Measurements from ENCODE around the gene ASXL2. TPM values are rescaled to one million over a fixed set of nuclear protein-coding genes. Genes with fewer than 3 reads are reported as not detected.

The ASXL2 gene
- total and polyA plus RNA-seq, 2 of the 13 experiments (the other 11 are each of a cell fraction or from before 2014, with no cell fraction given): 12.1 to 19.2 TPM

GRCh38 chr2:25878361-25879132 lies at the start of gene ASXL2 (continued):
- TF ChIP-seq, protein P1, sequence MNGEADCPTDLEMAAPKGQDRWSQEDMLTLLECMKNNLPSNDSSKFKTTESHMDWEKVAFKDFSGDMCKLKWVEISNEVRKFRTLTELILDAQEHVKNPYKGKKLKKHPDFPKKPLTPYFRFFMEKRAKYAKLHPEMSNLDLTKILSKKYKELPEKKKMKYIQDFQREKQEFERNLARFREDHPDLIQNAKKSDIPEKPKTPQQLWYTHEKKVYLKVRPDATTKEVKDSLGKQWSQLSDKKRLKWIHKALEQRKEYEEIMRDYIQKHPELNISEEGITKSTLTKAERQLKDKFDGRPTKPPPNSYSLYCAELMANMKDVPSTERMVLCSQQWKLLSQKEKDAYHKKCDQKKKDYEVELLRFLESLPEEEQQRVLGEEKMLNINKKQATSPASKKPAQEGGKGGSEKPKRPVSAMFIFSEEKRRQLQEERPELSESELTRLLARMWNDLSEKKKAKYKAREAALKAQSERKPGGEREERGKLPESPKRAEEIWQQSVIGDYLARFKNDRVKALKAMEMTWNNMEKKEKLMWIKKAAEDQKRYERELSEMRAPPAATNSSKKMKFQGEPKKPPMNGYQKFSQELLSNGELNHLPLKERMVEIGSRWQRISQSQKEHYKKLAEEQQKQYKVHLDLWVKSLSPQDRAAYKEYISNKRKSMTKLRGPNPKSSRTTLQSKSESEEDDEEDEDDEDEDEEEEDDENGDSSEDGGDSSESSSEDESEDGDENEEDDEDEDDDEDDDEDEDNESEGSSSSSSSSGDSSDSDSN (CRISPR knock-in tag; IDR thresholded peaks at IDR 0.05): no peak; the same call in 1 of the 2 replicates
- TF ChIP-seq STAG1 (CRISPR knock-in tag; IDR thresholded peaks at IDR 0.05) (no peak), ZNF263 (CRISPR knock-in tag; IDR thresholded peaks at IDR 0.05) (no peak), AGO2 (optimal IDR thresholded peaks at IDR 0.05; ENCODE audit: low read depth, low read length) (no peak), FOXA1 (IDR thresholded peaks at IDR 0.05) (no peak), FOXA1 (CRISPR knock-in tag; IDR thresholded peaks at IDR 0.05) (no peak; the same call in 1 of the 2 replicates), CAMTA2 (CRISPR knock-in tag; IDR thresholded peaks at IDR 0.05; ENCODE audit: borderline replicate concordance) (0 out of 2 replicates have a peak, but pooled peaks have one; percentile 15), ZBTB8A (CRISPR knock-in tag; IDR thresholded peaks at IDR 0.05; ENCODE audit: borderline replicate concordance, low read depth) (no peak), SNRNP70 (IDR thresholded peaks at IDR 0.05; ENCODE audit: low read depth, low read length) (no peak), ZNF672 (CRISPR knock-in tag; IDR thresholded peaks at IDR 0.05) (no peak), WIZ (CRISPR knock-in tag; IDR thresholded peaks at IDR 0.05) (no peak), IRF2 (CRISPR knock-in tag; IDR thresholded peaks at IDR 0.05) (peak; percentile 34), SMC3 (IDR thresholded peaks at IDR 0.05; ENCODE audit: low read length) (no peak), ZNF34 (CRISPR knock-in tag; IDR thresholded peaks at IDR 0.05; ENCODE audit: borderline replicate concordance) (no peak), HNRNPH1 (optimal IDR thresholded peaks at IDR 0.05; ENCODE audit: low read depth, low read length) (peak; percentile 36), FIP1L1 (IDR thresholded peaks at IDR 0.05; ENCODE audit: borderline replicate concordance, insufficient read depth, low read depth, low read length) (peak; percentile 5; the same call in 1 of the 2 replicates), PAF1 (CRISPR knock-in tag; IDR thresholded peaks at IDR 0.05) (no peak), ARID2 (CRISPR knock-in tag; IDR thresholded peaks at IDR 0.05; ENCODE audit: borderline replicate concordance) (no peak; the same call in 1 of the 2 replicates), ATF7 (IDR thresholded peaks at IDR 0.05) (no peak), ATF7 (CRISPR knock-in tag; IDR thresholded peaks at IDR 0.05) (no peak), PLRG1 (conservative IDR thresholded peaks at IDR 0.05) (no peak), DNMT1 (CRISPR knock-in tag; IDR thresholded peaks at IDR 0.05) (no peak)
- TF ChIP-seq, protein P2, sequence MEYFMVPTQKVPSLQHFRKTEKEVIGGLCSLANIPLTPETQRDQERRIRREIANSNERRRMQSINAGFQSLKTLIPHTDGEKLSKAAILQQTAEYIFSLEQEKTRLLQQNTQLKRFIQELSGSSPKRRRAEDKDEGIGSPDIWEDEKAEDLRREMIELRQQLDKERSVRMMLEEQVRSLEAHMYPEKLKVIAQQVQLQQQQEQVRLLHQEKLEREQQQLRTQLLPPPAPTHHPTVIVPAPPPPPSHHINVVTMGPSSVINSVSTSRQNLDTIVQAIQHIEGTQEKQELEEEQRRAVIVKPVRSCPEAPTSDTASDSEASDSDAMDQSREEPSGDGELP (IDR thresholded peaks at IDR 0.05; ENCODE audit: borderline replicate concordance, low read depth): no peak; the same call in 1 of the 2 replicates
- TF ChIP-seq, protein P3, sequence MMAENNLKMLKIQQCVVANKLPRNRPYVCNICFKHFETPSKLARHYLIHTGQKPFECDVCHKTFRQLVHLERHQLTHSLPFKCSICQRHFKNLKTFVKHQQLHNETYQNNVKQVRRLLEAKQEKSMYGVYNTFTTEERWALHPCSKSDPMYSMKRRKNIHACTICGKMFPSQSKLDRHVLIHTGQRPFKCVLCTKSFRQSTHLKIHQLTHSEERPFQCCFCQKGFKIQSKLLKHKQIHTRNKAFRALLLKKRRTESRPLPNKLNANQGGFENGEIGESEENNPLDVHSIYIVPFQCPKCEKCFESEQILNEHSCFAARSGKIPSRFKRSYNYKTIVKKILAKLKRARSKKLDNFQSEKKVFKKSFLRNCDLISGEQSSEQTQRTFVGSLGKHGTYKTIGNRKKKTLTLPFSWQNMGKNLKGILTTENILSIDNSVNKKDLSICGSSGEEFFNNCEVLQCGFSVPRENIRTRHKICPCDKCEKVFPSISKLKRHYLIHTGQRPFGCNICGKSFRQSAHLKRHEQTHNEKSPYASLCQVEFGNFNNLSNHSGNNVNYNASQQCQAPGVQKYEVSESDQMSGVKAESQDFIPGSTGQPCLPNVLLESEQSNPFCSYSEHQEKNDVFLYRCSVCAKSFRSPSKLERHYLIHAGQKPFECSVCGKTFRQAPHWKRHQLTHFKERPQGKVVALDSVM (CRISPR knock-in tag; IDR thresholded peaks at IDR 0.05): no peak; the same call in 1 of the 2 replicates
- TF ChIP-seq, protein P4, sequence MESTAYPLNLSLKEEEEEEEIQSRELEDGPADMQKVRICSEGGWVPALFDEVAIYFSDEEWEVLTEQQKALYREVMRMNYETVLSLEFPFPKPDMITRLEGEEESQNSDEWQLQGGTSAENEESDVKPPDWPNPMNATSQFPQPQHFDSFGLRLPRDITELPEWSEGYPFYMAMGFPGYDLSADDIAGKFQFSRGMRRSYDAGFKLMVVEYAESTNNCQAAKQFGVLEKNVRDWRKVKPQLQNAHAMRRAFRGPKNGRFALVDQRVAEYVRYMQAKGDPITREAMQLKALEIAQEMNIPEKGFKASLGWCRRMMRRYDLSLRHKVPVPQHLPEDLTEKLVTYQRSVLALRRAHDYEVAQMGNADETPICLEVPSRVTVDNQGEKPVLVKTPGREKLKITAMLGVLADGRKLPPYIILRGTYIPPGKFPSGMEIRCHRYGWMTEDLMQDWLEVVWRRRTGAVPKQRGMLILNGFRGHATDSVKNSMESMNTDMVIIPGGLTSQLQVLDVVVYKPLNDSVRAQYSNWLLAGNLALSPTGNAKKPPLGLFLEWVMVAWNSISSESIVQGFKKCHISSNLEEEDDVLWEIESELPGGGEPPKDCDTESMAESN (CRISPR knock-in tag; conservative IDR thresholded peaks at IDR 0.05): no peak
